GM10266 (cell line): ENCODE measurements around the gene BRSK2.

ENCODE experiments used
- DNase-seq: peaks from one replicate; pipeline ENCODE4 v3.0.0; 2012; ENCODE audit errors: extremely low spot score
- TF ChIP-seq, protein P1 (sequence below): IDR thresholded peaks from 2 replicates; pipeline ENCODE4 v1.5.1; 2012; ENCODE audit warnings: mild to moderate bottlenecking, low read depth; ENCODE audit not compliant: control insufficient read depth, insufficient read depth; ENCODE audit errors: missing control alignments

BRSK2 gene

DNA sequence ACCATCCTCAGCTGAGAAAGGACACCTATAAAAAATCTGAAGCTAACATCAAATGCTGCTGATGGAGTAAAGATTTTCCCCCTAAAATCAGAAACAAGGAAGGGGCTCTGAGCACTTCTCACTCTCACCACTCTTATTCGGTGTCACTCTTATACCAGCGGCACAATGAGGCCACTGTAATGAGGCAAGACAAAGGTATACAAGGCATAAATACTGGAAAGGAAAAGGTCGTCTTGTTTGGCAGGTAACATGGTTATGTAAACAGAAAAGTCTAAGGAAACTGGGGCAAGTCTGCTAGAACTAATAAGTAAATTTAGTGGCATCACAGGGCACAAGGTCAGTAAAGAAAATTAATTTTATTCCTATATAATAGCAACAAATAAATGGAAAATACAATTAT, 104.9 kb downstream of the BRSK2 start:
- no peak for DNase-seq
- TF ChIP-seq, protein P1, sequence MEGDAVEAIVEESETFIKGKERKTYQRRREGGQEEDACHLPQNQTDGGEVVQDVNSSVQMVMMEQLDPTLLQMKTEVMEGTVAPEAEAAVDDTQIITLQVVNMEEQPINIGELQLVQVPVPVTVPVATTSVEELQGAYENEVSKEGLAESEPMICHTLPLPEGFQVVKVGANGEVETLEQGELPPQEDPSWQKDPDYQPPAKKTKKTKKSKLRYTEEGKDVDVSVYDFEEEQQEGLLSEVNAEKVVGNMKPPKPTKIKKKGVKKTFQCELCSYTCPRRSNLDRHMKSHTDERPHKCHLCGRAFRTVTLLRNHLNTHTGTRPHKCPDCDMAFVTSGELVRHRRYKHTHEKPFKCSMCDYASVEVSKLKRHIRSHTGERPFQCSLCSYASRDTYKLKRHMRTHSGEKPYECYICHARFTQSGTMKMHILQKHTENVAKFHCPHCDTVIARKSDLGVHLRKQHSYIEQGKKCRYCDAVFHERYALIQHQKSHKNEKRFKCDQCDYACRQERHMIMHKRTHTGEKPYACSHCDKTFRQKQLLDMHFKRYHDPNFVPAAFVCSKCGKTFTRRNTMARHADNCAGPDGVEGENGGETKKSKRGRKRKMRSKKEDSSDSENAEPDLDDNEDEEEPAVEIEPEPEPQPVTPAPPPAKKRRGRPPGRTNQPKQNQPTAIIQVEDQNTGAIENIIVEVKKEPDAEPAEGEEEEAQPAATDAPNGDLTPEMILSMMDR, result no peak

- no peak for DNase-seq
- TF ChIP-seq, protein P1, result no peak
Observed at GRCh38 chr11:1496091-1496760, 106.5 kb downstream of the BRSK2 start.

GRCh38 chr11:1496761-1497095, 107.0 kb downstream of the BRSK2 start:
- DNase-seq, result no peak
- TF ChIP-seq, protein P1, result no peak

DNA sequence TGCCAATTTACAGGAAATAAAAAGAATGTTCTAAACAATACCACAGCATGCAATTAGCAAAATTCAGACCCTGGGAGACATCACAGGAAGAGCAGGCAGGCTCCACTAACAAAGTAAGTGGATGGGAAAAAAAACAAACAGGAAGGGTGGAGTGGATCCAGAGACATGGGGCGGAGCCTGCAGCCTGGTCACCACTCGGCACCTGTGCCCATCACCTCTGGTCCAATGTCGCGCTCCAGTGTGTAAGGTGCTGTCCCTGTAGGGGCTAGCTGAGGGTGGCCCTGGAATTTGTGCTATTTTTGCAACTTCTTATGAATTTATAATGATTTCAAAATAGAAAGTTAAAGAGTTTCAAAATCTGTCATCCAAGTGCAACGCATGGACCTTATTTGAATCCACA, 107.9 kb downstream of the BRSK2 start:
- TF ChIP-seq, protein P1, result no peak
- DNase-seq, result no peak

GRCh38 chr11:1498262-1498661, 108.5 kb downstream of the BRSK2 start:
- no peak for DNase-seq
- TF ChIP-seq, protein P1, result no peak

GRCh38 chr11:1499261-1499890, 109.6 kb downstream of the BRSK2 start:
- DNase-seq, result no peak
- TF ChIP-seq, protein P1, result no peak

- DNase-seq, result no peak
- TF ChIP-seq, protein P1, result no peak
Observed at GRCh38 chr11:1499899-1500298, 110.2 kb downstream of the BRSK2 start.
